NB4 (cell line): Measurements from ENCODE around the gene RHBDL3.

Experiments
- CTCF ChIP-seq: IDR thresholded peaks from one replicate; pipeline ENCODE4 v1.5.1; 2012; ENCODE audit warnings: low read depth, low read length
- MYC ChIP-seq: IDR thresholded peaks from 2 replicates; pipeline ENCODE4 v1.6.1; 2011; ENCODE audit warnings: low read depth, low read length
- POLR2A ChIP-seq: IDR thresholded peaks from 2 replicates; pipeline ENCODE4 v1.6.1; 2011; ENCODE audit warnings: mild to moderate bottlenecking; ENCODE audit not compliant: insufficient read length; ENCODE audit errors: extremely low read depth
- TF ChIP-seq, protein P1 (sequence below): IDR thresholded peaks from 2 replicates; pipeline ENCODE4 v1.6.1; 2011; ENCODE audit warnings: low read depth, low read length

GRCh38 chr17:32223703-32224102 lies 41.9 kb upstream of the RHBDL3 start:
- TF ChIP-seq CTCF, result no peak
- no peak for TF ChIP-seq POLR2A
- TF ChIP-seq MYC, result no peak
- TF ChIP-seq, protein P1, sequence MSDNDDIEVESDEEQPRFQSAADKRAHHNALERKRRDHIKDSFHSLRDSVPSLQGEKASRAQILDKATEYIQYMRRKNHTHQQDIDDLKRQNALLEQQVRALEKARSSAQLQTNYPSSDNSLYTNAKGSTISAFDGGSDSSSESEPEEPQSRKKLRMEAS, result no peak
